Middle frontal gyrus (tissue), 1 donor: ENCODE data around the gene ITGB5.

Experiments used
- DNase-seq: peaks from one replicate; pipeline ENCODE4 v3.0.0-alpha.2; 2015; ENCODE audit warnings: low spot score; ENCODE audit errors: extremely low spot score

ITGB5 gene

DNA sequence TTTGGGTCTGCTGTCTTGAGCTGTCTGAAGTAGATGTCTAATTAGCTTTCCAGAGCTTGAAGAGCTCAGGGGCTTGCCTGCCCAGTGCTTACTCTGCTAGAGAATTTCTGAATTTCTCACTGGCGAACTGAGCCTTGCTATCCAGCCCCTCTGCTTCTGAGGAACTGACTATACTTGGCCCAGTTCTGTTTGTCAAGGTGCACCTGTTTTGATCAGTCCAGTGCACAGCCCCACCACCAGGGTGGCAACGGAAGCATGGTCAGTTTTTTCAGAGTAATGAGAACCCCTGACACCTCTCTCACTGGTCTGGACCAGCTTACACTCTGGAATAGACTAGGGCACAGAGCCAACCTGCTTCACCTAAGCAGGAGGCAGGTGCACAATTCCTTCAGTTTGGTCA is 25.2 kb downstream of the ITGB5 start:
- no peak for DNase-seq

DNA sequence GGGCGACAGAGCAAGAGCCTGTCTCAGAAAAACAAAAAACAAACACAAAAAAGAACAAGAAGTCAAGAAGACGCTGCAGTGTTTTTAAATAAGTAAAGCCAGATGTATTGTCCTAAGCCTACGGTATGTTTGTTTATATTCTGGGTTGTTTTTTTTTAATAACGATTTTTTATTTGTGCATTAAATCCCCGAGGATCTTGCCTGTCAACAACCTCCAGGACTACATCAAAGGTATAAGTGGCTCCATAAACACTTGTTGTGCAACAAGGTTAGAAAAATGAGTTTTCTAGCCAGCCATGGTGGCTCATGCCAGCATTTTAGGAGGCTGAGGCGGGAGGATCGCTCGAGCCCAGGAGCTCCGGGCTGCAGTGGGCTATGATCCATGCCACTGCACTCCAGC is 26.1 kb downstream of the ITGB5 start:
- no peak for DNase-seq

DNA sequence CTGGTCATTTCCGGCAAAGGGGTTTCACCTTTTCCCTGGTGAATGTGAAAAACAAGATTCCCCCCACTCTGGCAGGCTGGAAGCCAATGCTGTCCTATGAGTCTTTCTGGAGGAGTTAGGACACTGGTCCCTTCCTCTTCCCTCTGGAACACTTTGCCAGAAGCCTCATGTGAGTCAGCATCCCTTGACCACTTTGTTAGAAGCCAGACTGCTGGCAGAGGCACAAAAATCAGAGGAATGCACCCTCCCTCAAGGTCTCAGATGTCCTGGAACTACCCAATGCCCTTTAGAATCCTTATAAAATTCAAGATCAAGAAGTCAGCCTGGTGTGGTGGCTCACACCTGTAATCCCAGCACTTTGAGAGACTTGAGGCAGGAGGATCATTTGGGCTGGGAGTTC is 26.6 kb downstream of the ITGB5 start:
- DNase-seq = no peak

DNA sequence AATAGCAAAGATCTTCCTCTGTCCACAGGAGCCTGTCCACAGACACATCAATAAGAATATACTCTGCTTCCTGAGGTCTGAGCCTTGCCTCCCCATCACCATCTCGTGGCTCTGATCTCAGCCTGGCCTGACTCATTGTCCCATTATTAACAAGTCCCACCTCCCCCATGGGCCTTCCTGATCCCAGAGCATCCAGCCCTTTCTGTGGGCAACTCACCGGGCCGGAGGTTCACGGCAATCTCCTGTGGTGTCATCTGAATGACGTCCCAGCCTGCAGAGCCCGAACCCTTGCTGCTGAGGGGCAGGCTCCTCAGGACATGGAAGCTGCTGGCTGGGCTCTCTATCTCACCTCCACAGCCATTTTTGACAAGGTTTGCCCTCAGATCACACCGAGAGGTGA is 28.1 kb downstream of the ITGB5 start:
- no peak for DNase-seq

DNA sequence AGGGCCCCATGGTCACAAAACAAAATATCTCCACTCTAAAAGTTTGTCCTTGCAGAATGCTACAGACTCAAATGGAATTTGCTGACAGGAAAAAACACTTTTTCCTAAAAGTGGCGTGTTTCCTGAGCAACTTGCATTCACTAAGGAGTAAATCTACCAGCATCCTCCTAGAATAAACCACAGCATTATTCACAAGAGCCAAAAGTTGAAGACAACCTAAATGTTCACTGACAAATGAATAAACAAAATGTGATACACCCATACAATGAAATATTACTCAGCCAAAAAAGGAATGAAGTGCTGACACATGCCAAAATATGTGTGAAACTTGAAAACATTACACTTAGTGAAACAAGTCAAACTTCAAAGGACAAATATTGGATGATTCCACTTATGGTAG is 28.9 kb downstream of the ITGB5 start:
- no peak for DNase-seq

DNA sequence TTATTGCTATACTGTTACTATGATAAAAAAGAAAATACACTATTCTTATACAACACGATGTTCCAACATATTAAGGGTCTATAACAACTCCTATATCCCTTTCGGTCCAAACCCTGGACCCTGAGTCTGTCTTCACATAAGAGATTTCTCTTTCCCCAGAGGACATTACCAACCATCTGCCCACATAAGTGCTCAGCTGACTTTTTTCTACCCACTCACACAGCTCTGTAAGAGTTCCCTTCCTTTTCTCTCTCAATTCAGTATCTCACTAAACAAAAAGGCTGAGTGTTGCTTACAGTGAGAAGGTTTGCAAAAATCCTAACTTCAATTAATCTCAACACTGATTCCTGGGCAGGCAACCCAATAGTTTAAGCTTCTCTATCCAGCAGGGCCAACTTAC is 30.5 kb downstream of the ITGB5 start:
- no peak for DNase-seq

DNA sequence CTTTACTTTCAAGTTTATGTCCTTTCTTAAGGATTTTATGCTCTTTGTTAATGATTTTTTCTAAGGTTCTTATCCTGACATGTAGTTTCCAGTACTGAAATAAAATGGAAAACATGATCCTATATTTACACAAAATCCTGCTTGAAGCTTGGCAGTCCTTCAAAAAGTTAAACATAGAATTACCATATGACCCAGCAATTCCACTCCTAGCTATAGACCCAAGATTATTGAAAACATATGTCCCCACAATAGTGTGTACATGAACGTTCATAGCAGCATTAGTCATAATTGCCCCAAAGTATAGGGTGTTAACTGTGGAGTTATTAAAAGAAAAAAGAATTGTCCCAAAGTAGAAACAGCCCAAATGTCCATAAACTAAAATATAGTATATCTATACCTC is 33.2 kb downstream of the ITGB5 start:
- no peak for DNase-seq

DNA sequence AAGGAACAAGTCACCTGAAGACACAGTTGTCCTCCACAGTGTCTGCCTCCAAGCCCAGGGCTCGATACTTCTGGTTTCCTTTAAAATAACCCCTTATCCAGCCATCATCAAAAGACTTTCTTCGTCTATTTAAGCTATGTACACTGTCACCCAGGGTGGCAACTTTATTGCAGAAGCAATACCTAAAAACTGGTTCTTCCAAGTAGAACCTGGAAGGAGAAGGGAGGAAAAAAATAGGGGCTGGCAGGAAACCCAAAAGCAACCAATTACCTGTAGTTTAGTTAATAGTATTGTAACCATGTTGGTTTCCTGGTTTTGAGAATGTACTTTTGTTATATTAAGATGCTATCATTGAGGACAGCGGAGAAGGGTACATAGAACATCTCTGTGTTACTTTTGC is 33.7 kb downstream of the ITGB5 start:
- DNase-seq = no peak

DNA sequence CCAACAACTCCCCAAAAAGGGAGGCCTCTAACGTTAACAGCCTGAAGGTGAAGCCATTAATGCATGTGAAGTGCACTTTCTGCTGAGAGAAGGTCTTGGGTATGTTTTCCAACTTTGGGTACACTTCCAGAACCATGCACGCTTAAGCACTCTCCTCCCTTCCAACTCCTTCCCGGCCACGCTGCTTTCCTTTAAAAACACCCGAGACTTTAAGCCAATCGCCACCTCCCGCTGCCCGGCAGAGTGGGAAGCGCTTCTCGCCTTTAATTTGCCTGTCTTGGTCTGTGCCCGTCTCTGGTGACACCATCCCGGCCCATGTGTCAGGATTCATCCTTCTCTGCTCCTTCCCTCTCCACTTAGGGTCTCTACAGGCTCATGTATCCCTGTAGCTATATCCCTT is 35.3 kb downstream of the ITGB5 start:
- no peak for DNase-seq

DNA sequence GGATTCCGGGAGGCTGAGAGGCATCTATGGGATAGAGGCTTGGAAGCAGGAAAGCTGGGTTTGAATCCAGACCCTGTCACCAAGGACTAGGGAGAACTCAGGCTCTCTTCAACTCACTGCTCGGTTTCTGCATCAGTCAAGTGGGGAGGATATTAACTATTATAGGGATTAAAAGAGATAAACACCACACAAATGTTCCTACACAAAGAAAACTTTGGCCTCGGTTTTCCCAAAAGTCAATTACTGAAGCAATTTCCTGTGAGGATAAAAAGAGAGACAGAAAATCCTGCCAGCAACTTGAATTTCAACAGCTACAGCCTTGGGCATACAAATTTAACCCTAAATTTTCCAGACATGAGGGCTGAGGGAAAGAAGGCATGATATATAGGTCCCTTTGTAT is 36.0 kb downstream of the ITGB5 start:
- no peak for DNase-seq

DNA sequence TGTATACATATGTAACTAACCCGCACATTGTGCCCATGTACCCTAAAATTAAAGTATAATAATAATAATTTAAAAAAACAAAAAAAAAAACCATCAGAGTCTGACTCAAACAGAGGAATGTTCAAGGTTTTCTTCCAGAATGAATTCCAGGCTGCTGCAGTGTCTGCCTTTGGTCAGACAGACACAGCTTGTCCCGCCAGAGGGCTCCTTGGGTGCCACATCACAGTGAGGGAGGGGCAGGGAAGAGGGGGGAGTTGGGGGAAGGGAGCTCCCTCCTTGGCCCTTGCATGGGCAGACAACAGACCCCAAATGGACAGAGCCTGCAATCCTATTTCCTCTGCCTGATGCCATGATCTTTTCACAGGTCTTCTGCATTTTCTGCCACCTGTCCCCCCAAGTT is 36.5 kb downstream of the ITGB5 start:
- no peak for DNase-seq

DNA sequence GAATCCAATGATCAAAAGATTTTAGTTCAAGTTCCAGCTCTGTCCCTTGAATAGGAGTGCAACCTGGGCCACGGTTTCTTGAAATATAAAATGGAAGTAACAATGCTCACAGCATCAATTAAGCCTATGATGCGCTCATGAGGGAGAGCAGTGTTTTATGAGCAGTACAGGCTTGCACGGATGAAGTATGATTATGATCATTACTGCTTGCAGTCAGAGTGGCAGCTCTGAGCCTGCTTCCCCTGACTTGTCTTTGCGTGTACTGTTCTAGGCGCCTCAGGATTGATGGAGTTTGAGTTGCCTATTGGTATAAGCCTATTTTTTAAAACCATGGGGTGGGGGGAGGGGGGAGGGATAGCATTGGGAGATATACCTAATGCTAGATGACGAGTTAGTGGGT is 37.0 kb downstream of the ITGB5 start:
- DNase-seq = no peak

DNA sequence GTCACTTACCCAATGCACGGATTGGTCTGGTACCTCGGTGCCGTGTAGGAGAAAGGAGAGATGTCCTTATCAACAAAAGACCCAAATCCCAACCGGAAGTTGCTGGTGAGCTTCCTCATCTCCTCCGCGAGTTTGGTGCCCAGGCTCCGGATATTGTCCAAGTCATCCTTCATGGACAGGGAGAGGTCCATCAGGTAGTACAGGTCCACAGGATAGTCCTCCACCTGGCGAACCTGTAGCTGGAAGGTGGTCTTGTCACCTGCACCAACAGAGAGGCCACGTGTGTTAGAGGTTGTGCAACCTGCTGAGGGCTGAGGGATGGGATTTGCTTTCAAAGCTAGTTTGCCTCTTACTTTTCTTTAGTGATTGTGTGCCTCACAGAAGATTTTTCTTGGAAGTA is 38.9 kb downstream of the ITGB5 start:
- no peak for DNase-seq

DNA sequence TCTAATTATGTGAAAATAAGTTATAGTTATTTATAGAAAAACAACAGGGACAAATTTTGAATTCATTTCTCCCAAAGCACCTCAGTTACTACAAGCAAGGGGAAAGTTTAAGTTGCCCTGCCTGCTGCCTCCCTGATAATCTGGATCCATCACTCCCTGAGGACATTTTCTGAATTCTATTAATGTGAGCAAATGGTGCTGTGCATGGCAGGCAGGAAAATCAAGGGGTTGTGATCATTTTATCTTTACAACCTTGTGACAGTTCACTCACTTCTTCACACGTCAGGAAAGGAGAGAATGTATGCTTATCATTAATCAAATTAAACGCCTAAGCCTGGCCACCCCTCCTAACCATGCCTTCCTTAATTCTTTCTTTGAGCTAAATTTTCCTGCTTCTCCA is 39.3 kb downstream of the ITGB5 start:
- DNase-seq = no peak

DNA sequence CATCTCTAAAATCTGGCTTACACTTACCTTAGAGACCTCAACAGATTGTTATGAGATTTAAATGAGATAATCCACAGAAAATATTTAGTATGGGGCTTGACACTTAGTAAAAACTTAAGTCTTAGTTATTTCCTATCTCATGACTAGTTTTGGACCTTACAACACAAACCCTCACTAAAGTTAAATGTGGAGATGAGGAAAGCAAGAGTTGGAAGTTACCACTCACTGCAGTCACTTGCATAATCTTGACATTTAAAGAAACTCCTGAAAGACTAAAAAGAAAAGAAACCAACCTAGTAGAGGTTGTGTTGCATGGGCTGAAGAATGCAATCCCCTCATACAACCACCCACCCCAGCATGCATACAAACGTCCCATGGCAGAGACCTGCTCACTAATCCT is 40.1 kb downstream of the ITGB5 start:
- DNase-seq = no peak

DNA sequence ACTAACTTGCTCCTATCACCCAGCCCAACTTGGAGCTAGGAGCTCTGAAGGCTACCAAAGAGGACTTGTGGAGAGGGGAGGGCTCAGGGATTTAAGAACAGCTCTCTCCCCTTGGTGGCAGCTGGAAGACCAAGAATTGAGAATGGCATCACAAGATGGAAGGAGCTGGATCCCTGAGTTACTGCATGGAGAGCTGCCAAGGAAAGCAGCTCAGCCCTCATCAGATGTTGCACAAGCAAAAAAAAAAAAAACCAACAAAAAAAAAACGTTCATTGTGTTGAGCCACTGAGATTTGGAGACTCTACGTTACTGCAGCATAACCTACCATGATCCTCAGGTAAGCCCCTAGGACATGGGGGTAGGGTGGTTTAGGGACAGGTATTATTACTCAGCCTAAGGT is 41.0 kb downstream of the ITGB5 start:
- no peak for DNase-seq

DNA sequence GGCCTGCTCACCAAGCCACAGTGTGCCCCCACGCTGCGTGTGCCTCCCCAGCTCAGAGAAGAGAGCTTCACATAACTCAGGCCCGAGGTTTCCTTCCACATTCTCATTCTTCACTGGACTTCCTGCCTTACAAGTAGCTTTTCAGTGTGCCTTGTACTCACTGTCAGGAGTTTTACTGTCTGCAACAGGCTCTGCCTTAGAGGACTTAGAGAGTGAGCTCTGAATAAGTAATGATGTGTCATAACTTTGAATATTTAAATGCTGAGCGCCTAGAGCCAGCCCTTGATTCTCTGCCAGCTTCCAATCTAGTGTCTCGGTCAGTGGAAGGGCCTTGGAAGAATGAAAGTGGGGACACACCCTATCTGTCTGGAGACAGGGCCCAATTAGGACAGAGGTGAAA is 41.8 kb downstream of the ITGB5 start:
- DNase-seq = no peak

DNA sequence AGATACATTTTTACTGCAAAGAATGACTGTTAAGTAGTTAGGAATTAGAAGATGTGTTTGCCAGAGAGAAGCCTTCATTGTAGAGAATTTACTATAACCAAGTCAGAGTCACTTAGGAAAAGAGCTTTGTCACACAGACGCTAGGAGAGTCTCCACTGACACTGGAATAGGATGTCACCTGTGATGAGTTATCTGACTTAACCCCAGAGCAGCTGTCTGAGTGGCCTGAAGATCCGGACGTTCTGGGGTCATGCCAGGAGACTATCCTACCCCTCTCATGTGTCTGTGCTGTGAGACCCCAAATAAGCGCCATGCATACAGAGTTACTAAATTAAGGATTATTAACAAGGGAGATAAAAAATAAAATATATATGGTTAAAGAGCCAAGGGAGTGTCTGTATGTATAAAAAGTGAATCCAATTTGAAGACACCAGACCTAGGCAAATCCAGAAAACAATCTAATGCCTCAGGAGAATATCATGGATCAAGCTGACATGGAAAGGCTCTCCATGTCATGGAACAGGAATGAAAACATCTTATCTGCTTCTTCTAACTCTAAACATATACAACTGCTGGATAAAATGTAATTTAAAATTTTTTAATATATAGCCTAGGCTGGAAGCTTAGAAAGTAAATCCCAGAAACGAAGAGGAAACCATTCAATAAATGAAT is 43.5 kb downstream of the ITGB5 start:
- DNase-seq = no peak

DNA sequence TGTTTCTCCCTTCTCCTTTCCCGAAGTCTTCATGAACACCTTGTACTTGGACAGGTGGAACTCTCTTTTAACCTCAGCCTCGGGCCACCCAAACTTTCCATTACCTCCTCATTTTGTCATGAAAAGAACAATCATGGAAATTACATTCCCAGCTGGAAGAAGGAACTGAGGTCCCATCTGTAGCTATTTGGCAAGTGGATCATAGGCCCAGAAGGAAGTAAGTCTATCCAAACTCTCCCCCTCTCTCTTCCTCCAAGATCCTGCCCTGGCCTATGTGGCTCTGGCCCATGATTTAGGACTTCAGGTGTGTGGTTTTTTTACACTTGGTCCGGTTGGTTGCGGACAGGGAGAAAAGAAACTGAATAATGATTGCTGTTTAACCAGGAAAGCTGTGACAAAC is 44.1 kb downstream of the ITGB5 start:
- DNase-seq = no peak

DNA sequence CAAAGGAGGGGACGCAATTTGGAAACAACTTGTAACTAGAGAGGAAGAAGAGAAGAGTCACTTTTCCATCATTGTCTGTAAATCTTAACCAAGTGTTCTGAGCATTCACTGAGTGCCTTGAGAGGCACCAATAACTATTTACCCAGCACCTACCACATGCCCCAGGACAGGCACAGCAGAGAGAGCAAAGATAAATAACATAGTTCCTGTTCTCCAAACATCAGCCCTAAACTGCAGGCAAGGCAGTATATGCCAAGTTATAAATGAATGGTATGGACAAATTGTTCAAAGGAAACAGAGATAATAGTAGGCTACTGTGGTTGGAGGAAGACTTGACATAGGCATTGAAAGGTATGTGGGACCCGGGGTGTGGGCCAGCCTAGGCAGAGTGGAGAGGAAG is 45.6 kb downstream of the ITGB5 start:
- DNase-seq = no peak

DNA sequence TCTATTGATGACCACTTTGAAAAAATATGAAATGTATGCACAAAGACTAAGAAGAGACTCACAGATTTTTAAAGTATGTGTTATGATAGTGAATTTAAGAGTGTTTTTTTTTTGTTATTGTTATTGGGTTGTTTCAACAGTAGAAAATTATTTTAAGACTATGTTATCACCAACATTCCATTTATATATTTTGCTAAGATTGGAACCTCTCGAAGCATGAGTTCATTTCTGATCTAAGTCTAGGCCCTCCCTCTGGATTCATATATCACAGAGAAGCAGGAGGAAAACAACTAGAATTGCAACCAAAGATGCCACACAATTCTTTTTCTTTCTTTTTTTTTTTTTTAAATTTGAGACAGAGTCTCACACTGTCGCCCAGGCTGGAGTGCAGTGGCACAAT is 46.8 kb downstream of the ITGB5 start:
- no peak for DNase-seq

DNA sequence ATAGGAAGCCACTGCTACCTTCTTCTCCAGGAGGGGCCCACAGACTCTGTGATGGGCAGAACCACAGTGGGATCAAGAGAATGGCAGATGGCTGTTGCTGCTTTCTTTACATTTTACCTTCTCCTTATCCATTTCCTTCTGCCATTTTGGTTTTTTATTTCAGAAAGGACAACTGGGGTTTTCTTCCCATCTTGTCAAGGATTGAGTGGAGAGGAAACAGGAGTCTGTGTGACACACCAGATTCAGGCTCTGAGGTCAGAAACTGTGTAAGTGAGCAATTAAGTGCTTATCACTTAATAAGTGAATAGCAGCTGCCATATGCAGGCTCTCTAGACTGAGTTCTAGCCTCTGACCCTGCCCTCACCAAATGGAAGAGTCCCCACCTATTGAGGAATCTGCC is 47.3 kb downstream of the ITGB5 start:
- DNase-seq = no peak

DNA sequence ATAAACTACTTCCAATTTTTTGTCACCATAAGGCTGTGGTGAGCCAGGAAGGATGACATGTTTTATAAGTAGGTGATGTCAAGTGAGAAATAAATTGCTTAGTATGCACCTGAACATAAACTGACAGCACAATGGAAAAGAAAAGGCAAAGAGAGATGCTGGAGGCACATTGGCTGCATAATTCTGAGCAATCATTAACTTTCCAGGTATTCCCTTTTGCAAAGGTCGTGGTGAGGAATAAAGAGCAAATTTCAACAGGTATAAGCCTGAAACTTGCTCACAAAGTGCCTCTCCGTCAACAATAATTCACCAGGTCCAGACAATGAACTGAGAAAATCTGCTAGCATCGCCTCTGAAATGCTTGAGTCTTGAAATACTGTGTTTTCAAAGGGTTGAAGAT is 48.2 kb downstream of the ITGB5 start:
- no peak for DNase-seq

DNA sequence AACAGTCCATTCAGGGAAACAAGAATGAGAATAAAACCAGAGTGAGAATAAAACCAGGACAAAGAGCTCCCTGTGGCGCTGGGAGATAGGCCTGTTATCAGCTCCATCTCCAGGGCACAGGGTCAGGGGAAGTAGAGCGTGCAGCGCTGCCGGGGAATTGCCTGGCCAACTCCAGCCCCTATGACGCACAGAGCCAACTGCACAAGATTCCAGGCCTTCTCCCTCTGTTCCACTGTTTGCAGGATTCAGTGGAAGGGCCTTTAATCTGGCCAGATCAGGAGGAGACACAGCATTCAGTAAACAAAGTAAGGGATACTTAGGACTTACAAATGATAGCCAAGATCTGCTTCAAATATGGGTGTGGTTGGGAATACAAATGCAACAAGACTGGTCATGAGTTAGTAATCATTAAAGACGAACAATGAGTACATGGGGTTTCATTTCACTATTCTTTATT is 49.4 kb downstream of the ITGB5 start:
- DNase-seq = no peak
